ENCODE results near the gene PLAGL1.

- TF ChIP-seq CTCF (IDR thresholded peaks at IDR 0.05) (no peak), POLR2A (IDR thresholded peaks at IDR 0.05) (no peak)
Observed at GRCh38 chr6:143973097-143973966, 34.7 kb downstream of the PLAGL1 start.
